SK-N-SH (cell line): Measurements from ENCODE around the gene MRPS35.

Experiments
- SIN3A ChIP-seq: IDR thresholded peaks from 2 replicates; pipeline ENCODE4 v1.6.1; 2012; ENCODE audit warnings: low read depth, mild to moderate bottlenecking, low read length, moderate library complexity, borderline replicate concordance
- SMC3 ChIP-seq: IDR thresholded peaks from 2 replicates; pipeline ENCODE4 v1.6.1; 2012; ENCODE audit warnings: low read depth, low read length, improper control_type of control experiment
- TF ChIP-seq, protein P1 (sequence below): IDR thresholded peaks from 2 replicates; pipeline ENCODE4 v1.4.0; 2012; ENCODE audit warnings: low read depth
- TF ChIP-seq, protein P2 (sequence below): fragments of 200-600 bp; sonication (generic); IDR thresholded peaks from 2 replicates; pipeline ENCODE4 v1.6.1; 2017; ENCODE audit warnings: antibody characterized with exemption, mild to moderate bottlenecking, moderate library complexity

DNA sequence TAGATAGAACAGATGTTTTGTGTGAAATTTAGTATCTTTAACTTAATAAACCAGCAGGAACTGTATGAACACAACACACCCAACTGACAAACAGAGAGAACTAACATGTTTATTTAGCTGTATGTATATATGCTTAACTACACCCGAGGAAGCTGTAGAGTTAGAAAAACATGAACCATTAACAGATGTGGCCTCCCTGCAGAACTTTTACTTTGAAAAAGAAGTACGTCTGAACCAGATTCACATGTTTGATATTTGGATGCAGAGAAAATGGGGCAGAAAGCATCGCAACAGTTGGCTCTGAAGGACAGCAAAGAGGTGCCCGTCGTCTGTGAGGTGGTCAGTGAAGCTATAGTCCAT is 14.4 kb upstream of the MRPS35 start, which contains the start of gene REP15:
- no peak for TF ChIP-seq SIN3A
- no peak for TF ChIP-seq SMC3
- TF ChIP-seq, protein P1, sequence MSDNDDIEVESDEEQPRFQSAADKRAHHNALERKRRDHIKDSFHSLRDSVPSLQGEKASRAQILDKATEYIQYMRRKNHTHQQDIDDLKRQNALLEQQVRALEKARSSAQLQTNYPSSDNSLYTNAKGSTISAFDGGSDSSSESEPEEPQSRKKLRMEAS = no peak
- TF ChIP-seq, protein P2, sequence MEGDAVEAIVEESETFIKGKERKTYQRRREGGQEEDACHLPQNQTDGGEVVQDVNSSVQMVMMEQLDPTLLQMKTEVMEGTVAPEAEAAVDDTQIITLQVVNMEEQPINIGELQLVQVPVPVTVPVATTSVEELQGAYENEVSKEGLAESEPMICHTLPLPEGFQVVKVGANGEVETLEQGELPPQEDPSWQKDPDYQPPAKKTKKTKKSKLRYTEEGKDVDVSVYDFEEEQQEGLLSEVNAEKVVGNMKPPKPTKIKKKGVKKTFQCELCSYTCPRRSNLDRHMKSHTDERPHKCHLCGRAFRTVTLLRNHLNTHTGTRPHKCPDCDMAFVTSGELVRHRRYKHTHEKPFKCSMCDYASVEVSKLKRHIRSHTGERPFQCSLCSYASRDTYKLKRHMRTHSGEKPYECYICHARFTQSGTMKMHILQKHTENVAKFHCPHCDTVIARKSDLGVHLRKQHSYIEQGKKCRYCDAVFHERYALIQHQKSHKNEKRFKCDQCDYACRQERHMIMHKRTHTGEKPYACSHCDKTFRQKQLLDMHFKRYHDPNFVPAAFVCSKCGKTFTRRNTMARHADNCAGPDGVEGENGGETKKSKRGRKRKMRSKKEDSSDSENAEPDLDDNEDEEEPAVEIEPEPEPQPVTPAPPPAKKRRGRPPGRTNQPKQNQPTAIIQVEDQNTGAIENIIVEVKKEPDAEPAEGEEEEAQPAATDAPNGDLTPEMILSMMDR = no peak
